Lung (tissue), 12 donors: Measurements from ENCODE around the gene SLC35E2B. TPM values are rescaled to one million over a fixed set of nuclear protein-coding genes. Genes with fewer than 3 reads are reported as not detected.

Experiments
- ATAC-seq: fragments of 200-7000 bp; cut with Tn5 transposase; one replicate; pipeline ENCODE4 v1.9.1; 2020; ENCODE audit warnings: moderate number of reproducible peaks; ENCODE audit not compliant: insufficient read depth, low FRiP score
- DNase-seq, 3 donors: peaks; one replicate each; pipeline ENCODE4 v3.0.0-alpha.2; 2013 to 2017
- H3K27ac ChIP-seq, 2 donors: one replicate each; pipeline ENCODE4 v1.5.1; 2013; ENCODE audit warnings: mild to moderate bottlenecking in 2 of 2, moderate library complexity in 2 of 2, control low read depth in 1 of 2, inconsistent platforms in 1 of 2, low read depth in 1 of 2, low read length in 1 of 2
- H3K27me3 ChIP-seq, 3 donors: one replicate each; pipeline ENCODE4 v1.5.1; 2013; ENCODE audit warnings: low read length in 2 of 3; ENCODE audit not compliant: control insufficient read depth in 3 of 3, insufficient read depth in 3 of 3
- H3K36me3 ChIP-seq, 4 donors: one replicate each; pipeline ENCODE4 v1.5.1; 2013; ENCODE audit warnings: low read length in 4 of 4, mild to moderate bottlenecking in 1 of 4, moderate library complexity in 1 of 4; ENCODE audit not compliant: control insufficient read depth in 4 of 4, insufficient read depth in 4 of 4
- H3K4me1 ChIP-seq, 5 donors: one replicate each; pipeline ENCODE4 v1.5.1; 2013; ENCODE audit warnings: low read length in 5 of 5, mild to moderate bottlenecking in 2 of 5, moderate library complexity in 1 of 5; ENCODE audit not compliant: control insufficient read depth in 5 of 5, insufficient read depth in 5 of 5
- H3K4me3 ChIP-seq: one replicate; pipeline ENCODE4 v1.5.1; 2013; ENCODE audit warnings: mild to moderate bottlenecking, control low read depth, moderate library complexity
- H3K9ac ChIP-seq, 2 donors: one replicate each; pipeline ENCODE4 v1.5.1; 2013; ENCODE audit warnings: low read length in 2 of 2, control low read depth in 1 of 2; ENCODE audit not compliant: insufficient read depth in 1 of 2
- H3K9me3 ChIP-seq, 4 donors: one replicate each; pipeline ENCODE4 v1.5.1; 2013; ENCODE audit warnings: low read length in 3 of 4, mild to moderate bottlenecking in 1 of 4, moderate library complexity in 1 of 4; ENCODE audit not compliant: control insufficient read depth in 4 of 4, insufficient read depth in 3 of 4
- whole genome bisulfite sequencing, 2 donors: extraction: QIAGEN DNeasy Blood & Tissue Kit; methylation state at CpG; one replicate each; pipeline ENCODE4 v1.1.7; 2013; 5-methylcytosine and 5-hydroxymethylcytosine counted together
- polyA plus RNA-seq, 2 donors: library from polyadenylated mRNA; stranded (reverse); fragments of 200-250 nt; gene quantifications; one replicate each; pipeline ENCODE4 v1.2.1, GENCODE V29; 2013
- total RNA-seq, 2 donors: library from RNA; depleted of rRNA in 1 of 2; stranded (reverse); fragments of >200 nt in 1 of 2; gene quantifications; one replicate each; pipeline ENCODE4 v1.2.1, GENCODE V29; 2014 to 2021
- TF ChIP-seq, protein P1 (sequence below): IDR thresholded peaks from 2 replicates; pipeline ENCODE4 v1.5.1; 2012; ENCODE audit warnings: mild to moderate bottlenecking; ENCODE audit errors: control extremely low read depth, extremely low read depth
- donor health status: control.
- donor health status: control.
- donor health status: Bipolar disorder and iron deficiency.
- donor health status: healthy.
- donor health status: DM: yes; HTN: yes; CAD: no.

Gene SLC35E2B
- total and polyA plus RNA-seq, 4 donors = 19.1 to 45.9 (median 30.9) TPM

DNA sequence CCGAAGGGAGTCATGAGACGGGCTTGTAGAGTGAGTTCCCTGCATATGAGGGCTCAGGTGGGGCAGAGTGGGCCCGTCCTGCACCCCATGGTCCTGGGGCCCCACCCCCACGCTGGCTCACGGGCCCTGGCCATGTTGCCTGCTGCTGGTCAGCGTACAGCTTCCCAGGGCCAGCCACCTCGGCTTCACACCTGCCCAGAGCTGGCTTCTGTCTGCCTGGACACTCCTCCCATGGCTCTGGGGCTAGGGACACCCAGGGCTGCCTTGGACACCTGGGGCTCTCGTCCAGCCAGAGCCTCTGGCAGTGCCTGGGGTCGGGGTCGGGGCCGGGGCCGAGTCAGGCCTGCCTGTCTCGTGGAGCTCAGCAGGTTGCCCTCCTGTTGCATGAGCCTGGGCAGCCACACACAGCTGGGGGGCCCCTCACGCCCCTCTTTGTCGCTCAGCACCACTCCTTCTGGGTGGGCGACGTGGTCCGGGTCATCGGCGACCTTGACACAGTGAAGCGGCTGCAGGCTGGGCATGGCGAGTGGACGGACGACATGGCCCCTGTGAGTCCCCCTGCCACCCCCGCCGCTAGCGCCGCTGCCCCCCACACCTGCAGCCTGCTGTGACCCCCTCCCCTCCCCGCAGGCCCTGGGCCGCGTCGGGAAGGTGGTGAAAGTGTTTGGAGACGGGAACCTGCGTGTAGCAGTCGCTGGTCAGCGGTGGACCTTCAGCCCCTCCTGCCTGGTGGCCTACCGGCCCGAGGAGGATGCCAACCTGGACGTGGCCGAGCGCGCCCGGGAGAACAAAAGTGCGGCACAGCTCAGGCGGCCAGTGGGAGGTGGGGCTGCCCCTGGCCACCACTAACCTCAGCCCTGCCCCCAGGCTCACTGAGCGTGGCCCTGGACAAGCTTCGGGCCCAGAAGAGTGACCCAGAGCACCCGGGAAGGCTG is 66.1 kb downstream of the SLC35E2B start:
- Histone ChIP-seq H3K36me3 (peaks cover 0 to 21% (median 9%) of the 10 kb centered on the region in 4 donors), H3K4me1 (peaks cover 0 to 9% (median 0%) of the 10 kb centered on the region in 5 donors), H3K9me3 (peaks cover 0 to 4% (median 0%) of the 10 kb centered on the region in 4 donors), H3K27ac (no peak overlapping the region), H3K4me3 (no peak overlapping the region), H3K9ac (no peak overlapping the region), H3K27me3 (peaks cover 0 to 5% (median 0%) of the 10 kb centered on the region in 3 donors)
- DNase-seq (no peak), ATAC-seq (no peak)
- 94 to 97% methylated on average over 45 to 48 of the region's 48 CpGs for WGBS, 2 donors
- TF ChIP-seq, protein P1, sequence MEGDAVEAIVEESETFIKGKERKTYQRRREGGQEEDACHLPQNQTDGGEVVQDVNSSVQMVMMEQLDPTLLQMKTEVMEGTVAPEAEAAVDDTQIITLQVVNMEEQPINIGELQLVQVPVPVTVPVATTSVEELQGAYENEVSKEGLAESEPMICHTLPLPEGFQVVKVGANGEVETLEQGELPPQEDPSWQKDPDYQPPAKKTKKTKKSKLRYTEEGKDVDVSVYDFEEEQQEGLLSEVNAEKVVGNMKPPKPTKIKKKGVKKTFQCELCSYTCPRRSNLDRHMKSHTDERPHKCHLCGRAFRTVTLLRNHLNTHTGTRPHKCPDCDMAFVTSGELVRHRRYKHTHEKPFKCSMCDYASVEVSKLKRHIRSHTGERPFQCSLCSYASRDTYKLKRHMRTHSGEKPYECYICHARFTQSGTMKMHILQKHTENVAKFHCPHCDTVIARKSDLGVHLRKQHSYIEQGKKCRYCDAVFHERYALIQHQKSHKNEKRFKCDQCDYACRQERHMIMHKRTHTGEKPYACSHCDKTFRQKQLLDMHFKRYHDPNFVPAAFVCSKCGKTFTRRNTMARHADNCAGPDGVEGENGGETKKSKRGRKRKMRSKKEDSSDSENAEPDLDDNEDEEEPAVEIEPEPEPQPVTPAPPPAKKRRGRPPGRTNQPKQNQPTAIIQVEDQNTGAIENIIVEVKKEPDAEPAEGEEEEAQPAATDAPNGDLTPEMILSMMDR = no peak

GRCh38 chr1:1625824-1626206 is 66.8 kb downstream of the SLC35E2B start:
- Histone ChIP-seq H3K9ac (no peak overlapping the region), H3K4me3 (no peak overlapping the region), H3K4me1 (peaks cover 0 to 9% (median 0%) of the 10 kb centered on the region in 5 donors), H3K27me3 (peaks cover 0 to 3% (median 0%) of the 10 kb centered on the region in 3 donors), H3K27ac (no peak overlapping the region), H3K36me3 (peaks cover 0 to 21% (median 9%) of the 10 kb centered on the region in 4 donors), H3K9me3 (peaks cover 0 to 4% (median 0%) of the 10 kb centered on the region in 4 donors)
- ATAC-seq (no peak), DNase-seq (no peak)
- WGBS, 2 donors = 95 to 99% methylated on average over 8 of the region's 8 CpGs
- TF ChIP-seq, protein P1 = no peak

- peaks cover 0 to 4% (median 0%) of the 10 kb centered on the region in 4 donors for H3K9me3 ChIP-seq
- ATAC-seq = no peak
- DNase-seq = no peak
- H3K4me1 ChIP-seq = peaks cover 0 to 9% (median 0%) of the 10 kb centered on the region in 5 donors
- H3K27me3 ChIP-seq = no peaks in the 10 kb centered on the region
- H3K27ac ChIP-seq = no peak overlapping the region
- TF ChIP-seq, protein P1 = no peak
- no peak overlapping the region for H3K4me3 ChIP-seq
- H3K36me3 ChIP-seq = peaks cover 0 to 21% (median 9%) of the 10 kb centered on the region in 4 donors
- no peak overlapping the region for H3K9ac ChIP-seq
- 84 to 92% methylated on average over 23 to 28 of the region's 28 CpGs for WGBS, 2 donors
Observed at GRCh38 chr1:1625404-1625775, 67.2 kb downstream of the SLC35E2B start.
